Frontal cortex (tissue), 4 donors: ENCODE measurements around the gene ARSG. TPM values are rescaled to one million over a fixed set of nuclear protein-coding genes. Genes with fewer than 3 reads are reported as not detected.
"Not testable (repeated sequence)": the region's sequence is repeated elsewhere in the genome, so short reads cannot be mapped to it uniquely, and the experiment has no call there.

Experiments used
- DNase-seq, 2 donors: peaks; one replicate each; pipeline ENCODE4 v3.0.0; 2012; ENCODE audit warnings: low spot score in 2 of 2
- FAIRE-seq: peaks from 2 replicates; lab custom pipeline; 2012; peaks lifted over from hg19 to GRCh38; lab: Jason Lieb, UNC
- total RNA-seq: library from RNA; depleted of rRNA; stranded (reverse); fragments of >200 nt; gene quantifications from one replicate; pipeline ENCODE4 v1.2.3, GENCODE V29; 2014
- donor health status: control.
- donor health status: control.
- donor health status: control.

The ARSG gene
- total RNA-seq, 1 donor from 2014 or later = 5.7 TPM

GRCh38 chr17:68324114-68324513, 32.8 kb downstream of the ARSG start:
- DNase-seq (no peak), FAIRE-seq (no peak)

- FAIRE-seq = no peak
- DNase-seq = no peak
Observed at GRCh38 chr17:68324654-68325336, 33.5 kb downstream of the ARSG start.

GRCh38 chr17:68325961-68326360, 34.7 kb downstream of the ARSG start:
- no peak for FAIRE-seq
- no peak for DNase-seq

- DNase-seq (no peak), FAIRE-seq (no peak)
Observed at GRCh38 chr17:68326681-68327080, 35.4 kb downstream of the ARSG start.

- no peak for DNase-seq
- FAIRE-seq = no peak
Observed at GRCh38 chr17:68327823-68328557, 36.7 kb downstream of the ARSG start.

GRCh38 chr17:68328676-68329075, 37.4 kb downstream of the ARSG start:
- no peak for FAIRE-seq

GRCh38 chr17:68329331-68329730, 38.0 kb downstream of the ARSG start:
- FAIRE-seq (no peak), DNase-seq (no peak)

More at GRCh38 chr17:68328676-68329075, 37.4 kb downstream of the ARSG start:
- no peak for DNase-seq

- FAIRE-seq, DNase-seq: not testable (repeated sequence)
Observed at GRCh38 chr17:68331932-68332331, 40.6 kb downstream of the ARSG start.

GRCh38 chr17:68334393-68334792, 43.1 kb downstream of the ARSG start:
- FAIRE-seq = no peak
- DNase-seq = no peak

GRCh38 chr17:68341482-68341881, 50.2 kb downstream of the ARSG start:
- DNase-seq (no peak), FAIRE-seq (no peak)

- DNase-seq (no peak), FAIRE-seq (no peak)
Observed at GRCh38 chr17:68343976-68344375, 52.7 kb downstream of the ARSG start.

GRCh38 chr17:68344701-68345136, 53.4 kb downstream of the ARSG start:
- no peak for DNase-seq
- no peak for FAIRE-seq

- no peak for FAIRE-seq
- DNase-seq = no peak
Observed at GRCh38 chr17:68346448-68346847, 55.2 kb downstream of the ARSG start.

- DNase-seq = no peak
- FAIRE-seq = no peak
Observed at GRCh38 chr17:68347380-68347779, 56.1 kb downstream of the ARSG start.

GRCh38 chr17:68349157-68349556, 57.9 kb downstream of the ARSG start:
- no peak for DNase-seq
- FAIRE-seq = no peak

GRCh38 chr17:68351395-68351794, 60.1 kb downstream of the ARSG start:
- no peak for FAIRE-seq
- DNase-seq = no peak

- FAIRE-seq = no peak
- no peak for DNase-seq
Observed at GRCh38 chr17:68352041-68352440, 60.7 kb downstream of the ARSG start.

GRCh38 chr17:68352671-68353070, 61.4 kb downstream of the ARSG start:
- FAIRE-seq, DNase-seq: not testable (repeated sequence)

GRCh38 chr17:68353111-68353521, 61.8 kb downstream of the ARSG start:
- FAIRE-seq = no peak
- DNase-seq = no peak

GRCh38 chr17:68354311-68354710, 63.0 kb downstream of the ARSG start:
- FAIRE-seq, DNase-seq: not testable (repeated sequence)

- not testable (repeated sequence) for DNase-seq, FAIRE-seq
Observed at GRCh38 chr17:68355108-68355507, 63.8 kb downstream of the ARSG start.
